ENCODE results near the gene B2M.

Gene B2M
- total RNA-seq: 3,209 to 6,630 (median 4,990) reads per million in 9 experiments

DNA sequence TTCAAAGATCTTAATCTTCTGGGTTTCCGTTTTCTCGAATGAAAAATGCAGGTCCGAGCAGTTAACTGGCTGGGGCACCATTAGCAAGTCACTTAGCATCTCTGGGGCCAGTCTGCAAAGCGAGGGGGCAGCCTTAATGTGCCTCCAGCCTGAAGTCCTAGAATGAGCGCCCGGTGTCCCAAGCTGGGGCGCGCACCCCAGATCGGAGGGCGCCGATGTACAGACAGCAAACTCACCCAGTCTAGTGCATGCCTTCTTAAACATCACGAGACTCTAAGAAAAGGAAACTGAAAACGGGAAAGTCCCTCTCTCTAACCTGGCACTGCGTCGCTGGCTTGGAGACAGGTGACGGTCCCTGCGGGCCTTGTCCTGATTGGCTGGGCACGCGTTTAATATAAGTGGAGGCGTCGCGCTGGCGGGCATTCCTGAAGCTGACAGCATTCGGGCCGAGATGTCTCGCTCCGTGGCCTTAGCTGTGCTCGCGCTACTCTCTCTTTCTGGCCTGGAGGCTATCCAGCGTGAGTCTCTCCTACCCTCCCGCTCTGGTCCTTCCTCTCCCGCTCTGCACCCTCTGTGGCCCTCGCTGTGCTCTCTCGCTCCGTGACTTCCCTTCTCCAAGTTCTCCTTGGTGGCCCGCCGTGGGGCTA lies at the start of gene B2M, which contains the start of gene PATL2:
Gene B2M (plus strand): TSS at position 422 of the 647 bp plus-strand sequence. CDS start 30 bp downstream, at position 452.
Gene PATL2 (minus strand): TSS at position 228 of the 647 bp plus-strand sequence. CDS start 34,833 bp downstream, outside the sequence.
- ATAC-seq (replicated peaks): peak; percentile 78
- Mint-ChIP-seq H3K27ac (peak within 1 kb of the TSS; percentile 100), H3K36me3 (ENCODE audit: insufficient read depth) (peaks cover 66% of the 10 kb centered on the region), H3K9me3 (no peaks in the 10 kb centered on the region), H3K4me3 (peak within 1 kb of the TSS; percentile 100), H3K4me1 (ENCODE audit: low read depth in 2 of 2) (peaks cover 40 to 58% of the 10 kb centered on the region in 2 donors), H3K27me3 (no peaks in the 10 kb centered on the region)
- DNase-seq: peak; percentile 95 to 99 (median 96)

DNA sequence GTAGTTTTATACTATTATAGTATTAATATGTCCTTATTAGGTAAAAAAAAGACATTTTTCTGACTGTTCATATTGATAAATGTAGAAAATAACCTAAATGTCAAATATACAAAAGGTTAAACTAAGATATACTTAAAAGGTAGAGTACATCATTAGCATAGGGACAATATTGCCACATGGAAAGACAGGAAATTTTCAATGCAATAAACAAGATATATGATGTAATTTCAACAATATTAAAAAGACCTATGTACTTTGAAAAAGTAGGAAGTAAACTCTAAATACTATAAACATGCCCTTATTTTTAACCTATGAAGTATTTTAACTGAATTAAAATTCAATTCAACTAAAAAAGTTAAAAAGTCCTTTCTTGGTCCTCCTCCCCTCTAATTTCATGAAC lies 49.7 kb upstream of the B2M start:
- DNase-seq (no peak), ATAC-seq (replicated peaks) (no peak)
- peak overlapping the region; percentile 93 to 98 for H3K27ac Mint-ChIP-seq
- H3K9me3 Mint-ChIP-seq: no peaks in the 10 kb centered on the region
- H3K4me1 Mint-ChIP-seq (ENCODE audit: low read depth in 2 of 2): peaks cover 29 to 45% of the 10 kb centered on the region in 2 donors
- no peaks in the 10 kb centered on the region for H3K27me3 Mint-ChIP-seq
- peaks cover 58% of the 10 kb centered on the region for H3K36me3 Mint-ChIP-seq (ENCODE audit: insufficient read depth)
- H3K4me3 Mint-ChIP-seq: peak overlapping the region; percentile 95 to 98

- no peaks in the 10 kb centered on the region for H3K27me3 Mint-ChIP-seq
- peak overlapping the region; percentile 93 to 98 for H3K27ac Mint-ChIP-seq
- H3K4me3 Mint-ChIP-seq: peak overlapping the region; percentile 95 to 98
- H3K36me3 Mint-ChIP-seq (ENCODE audit: insufficient read depth): peaks cover 53% of the 10 kb centered on the region
- DNase-seq (peak; percentile 83 to 85 (median 83)), ATAC-seq (replicated peaks) (peak; percentile 74)
- no peaks in the 10 kb centered on the region for H3K9me3 Mint-ChIP-seq
- peaks cover 38 to 56% of the 10 kb centered on the region in 2 donors for H3K4me1 Mint-ChIP-seq (ENCODE audit: low read depth in 2 of 2)
Observed at GRCh38 chr15:44662478-44663409, 48.6 kb upstream of the B2M start.

DNA sequence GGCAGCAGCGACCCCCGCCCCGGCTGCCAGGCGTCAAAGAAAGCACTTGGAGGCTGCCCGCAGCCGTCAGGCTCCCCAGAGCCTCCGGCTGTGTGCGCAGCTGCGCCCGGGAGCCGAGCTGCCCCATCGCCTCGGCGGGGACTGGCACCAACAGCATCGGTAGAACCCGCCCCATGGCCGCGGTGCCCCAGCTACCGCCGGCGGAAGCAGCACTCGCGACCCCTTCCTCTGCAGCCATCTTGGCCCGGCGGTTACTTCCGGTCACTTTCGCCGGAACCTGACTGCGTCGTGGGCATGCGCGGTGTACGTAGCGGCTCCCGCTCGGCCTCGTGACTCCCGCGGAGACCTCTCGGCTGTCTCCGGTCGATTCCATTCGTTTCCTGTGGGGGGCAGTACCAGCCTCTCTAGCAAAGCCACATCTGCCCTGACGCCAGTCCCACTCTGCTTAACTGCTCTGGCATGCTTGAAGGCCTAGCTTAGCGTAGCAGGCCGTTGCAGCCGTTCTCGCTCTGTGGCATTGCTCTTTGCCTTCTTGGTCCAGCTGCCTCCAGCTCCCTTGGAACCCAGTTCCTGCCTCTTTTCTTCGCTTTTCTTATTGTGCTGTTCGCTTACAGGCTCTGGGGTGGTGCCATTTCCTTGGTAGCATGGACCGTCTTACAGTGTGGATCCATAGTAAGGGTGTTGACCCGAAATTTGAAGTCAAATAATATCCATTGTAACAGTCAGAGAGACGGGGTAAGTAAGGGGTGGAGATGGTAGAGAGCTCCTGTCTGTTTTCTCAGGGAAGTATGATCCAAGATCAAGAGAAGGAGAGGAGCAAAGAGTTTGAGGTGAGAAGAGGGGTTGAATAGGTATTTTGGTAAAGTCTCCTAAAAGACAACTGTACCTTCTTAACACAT lies 47.7 kb upstream of the B2M start, which contains the start of gene SPG11:
Gene SPG11 (minus strand): TSS at position 253 of the 899 bp plus-strand sequence. CDS start 15 bp downstream, at position 238.
- DNase-seq (peak; percentile 94 to 95 (median 94)), ATAC-seq (replicated peaks) (peak; percentile 78)
- peaks cover 43 to 63% of the 10 kb centered on the region in 2 donors for H3K4me1 Mint-ChIP-seq (ENCODE audit: low read depth in 2 of 2)
- H3K27ac Mint-ChIP-seq: peak within 1 kb of the TSS; percentile 93 to 98
- peaks cover 51% of the 10 kb centered on the region for H3K36me3 Mint-ChIP-seq (ENCODE audit: insufficient read depth)
- peak within 1 kb of the TSS; percentile 95 to 98 for H3K4me3 Mint-ChIP-seq
- H3K27me3 Mint-ChIP-seq: no peaks in the 10 kb centered on the region
- H3K9me3 Mint-ChIP-seq: no peaks in the 10 kb centered on the region

DNA sequence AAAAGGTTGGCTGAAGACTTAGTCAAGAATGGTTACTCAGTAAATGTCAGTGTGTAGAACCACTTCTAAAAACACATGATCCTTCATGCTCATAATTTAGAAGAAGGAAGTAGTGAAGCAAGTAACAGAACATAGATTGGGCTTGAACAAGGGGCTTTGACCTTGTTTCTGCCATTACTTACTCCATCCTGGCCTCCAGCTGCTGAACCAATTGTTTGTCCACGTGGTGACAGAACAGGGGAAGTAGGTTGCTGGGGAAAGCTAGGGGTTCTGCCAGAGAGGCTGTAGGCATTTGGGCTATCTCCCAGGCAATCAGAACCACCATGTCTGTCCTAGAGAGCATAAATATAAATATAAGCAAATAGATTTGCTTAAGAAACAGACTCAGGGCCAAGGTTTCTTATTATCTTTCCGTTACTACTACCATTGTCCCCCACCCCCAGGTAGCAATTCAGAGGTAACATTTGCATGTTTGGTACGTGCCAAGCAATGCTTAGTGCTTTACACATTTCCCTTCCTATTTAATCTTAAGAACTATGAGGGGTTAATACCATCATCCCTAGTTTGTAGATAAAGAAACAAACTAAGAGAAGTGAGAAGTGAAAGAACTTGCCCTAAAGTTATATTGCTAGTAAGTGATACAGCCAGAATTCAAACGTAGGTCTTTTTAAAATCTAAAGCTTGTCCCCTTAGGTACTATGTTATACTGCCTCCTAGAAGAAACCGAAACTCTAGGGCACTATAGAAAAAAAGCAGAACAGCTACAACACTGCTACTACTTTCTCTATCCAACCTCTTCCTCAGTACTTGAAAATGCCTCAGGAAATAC lies 44.9 kb upstream of the B2M start:
- Mint-ChIP-seq H3K4me1 (ENCODE audit: low read depth in 2 of 2) (peaks cover 51 to 65% of the 10 kb centered on the region in 2 donors), H3K27me3 (no peaks in the 10 kb centered on the region), H3K27ac (peak overlapping the region; percentile 93 to 98)

GRCh38 chr15:44667039-44667360 lies 44.3 kb upstream of the B2M start:
- Mint-ChIP-seq H3K4me1 (ENCODE audit: low read depth in 2 of 2) (peaks cover 53 to 66% of the 10 kb centered on the region in 2 donors), H3K27ac (peak overlapping the region; percentile 93 to 98), H3K27me3 (no peaks in the 10 kb centered on the region), H3K36me3 (ENCODE audit: insufficient read depth) (peaks cover 51% of the 10 kb centered on the region), H3K9me3 (no peaks in the 10 kb centered on the region), H3K4me3 (peak overlapping the region; percentile 74 to 95)
- no peak for DNase-seq
- no peak for ATAC-seq (replicated peaks)

More for the DNA sequence above, 44.9 kb upstream of the B2M start:
- DNase-seq: no peak
- H3K4me3 Mint-ChIP-seq: peak overlapping the region; percentile 74 to 95
- peaks cover 51% of the 10 kb centered on the region for H3K36me3 Mint-ChIP-seq (ENCODE audit: insufficient read depth)
- ATAC-seq (replicated peaks): no peak
- H3K9me3 Mint-ChIP-seq: no peaks in the 10 kb centered on the region

DNA sequence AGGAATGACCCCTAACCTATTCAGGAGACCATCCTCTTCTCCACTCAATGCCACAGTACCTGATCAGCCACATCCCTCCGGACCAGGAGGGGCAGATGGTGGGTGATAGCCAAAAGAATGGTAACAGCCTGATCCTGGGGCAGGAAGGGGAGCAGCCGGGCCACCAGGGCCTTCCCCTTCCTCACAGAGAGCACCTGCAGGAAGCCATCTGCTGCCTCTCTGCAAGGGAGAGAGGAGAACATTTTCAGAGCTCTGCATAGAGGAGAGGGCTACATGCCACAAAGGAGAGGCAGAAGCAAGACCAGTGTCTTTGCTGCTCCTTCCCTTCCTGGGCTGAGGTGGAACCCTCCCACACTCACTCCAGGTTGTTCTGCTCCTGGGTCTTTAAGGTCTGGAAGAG lies 42.4 kb upstream of the B2M start:
- Mint-ChIP-seq H3K27me3 (no peaks in the 10 kb centered on the region), H3K9me3 (no peaks in the 10 kb centered on the region), H3K36me3 (ENCODE audit: insufficient read depth) (peaks cover 44% of the 10 kb centered on the region), H3K27ac (peak overlapping the region; percentile 87 to 98), H3K4me1 (ENCODE audit: low read depth in 2 of 2) (peaks cover 54 to 66% of the 10 kb centered on the region in 2 donors), H3K4me3 (no peak overlapping the region)
- ATAC-seq (replicated peaks) (no peak), DNase-seq (no peak)

- no peak for ATAC-seq (replicated peaks)
- Mint-ChIP-seq H3K36me3 (ENCODE audit: insufficient read depth) (peaks cover 37% of the 10 kb centered on the region), H3K4me3 (peak overlapping the region; percentile 12 to 53)
Observed at GRCh38 chr15:44670087-44670950, 41.0 kb upstream of the B2M start.

DNA sequence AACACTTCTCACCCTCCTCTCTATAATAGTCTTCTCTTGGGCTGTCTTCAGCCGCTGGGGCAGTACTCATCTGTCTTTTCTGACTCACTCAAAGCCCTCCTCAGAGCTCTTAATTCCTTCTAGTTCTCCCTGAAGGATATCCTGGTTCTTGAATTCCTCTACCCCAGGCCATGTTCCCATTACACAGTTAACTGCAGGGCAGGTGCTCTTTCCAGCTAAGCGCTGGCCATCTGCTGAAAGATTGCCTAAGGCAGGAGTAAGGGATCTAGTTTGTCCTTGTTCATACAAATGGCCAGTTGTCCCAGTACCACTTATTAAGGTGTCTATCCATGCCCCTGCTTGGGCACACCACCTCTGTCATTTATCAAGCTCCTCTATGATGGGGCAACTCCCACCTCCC lies 37.7 kb upstream of the B2M start:
- Mint-ChIP-seq H3K4me1 (ENCODE audit: low read depth in 2 of 2) (peaks cover 59 to 71% of the 10 kb centered on the region in 2 donors), H3K27me3 (no peaks in the 10 kb centered on the region), H3K4me3 (peak overlapping the region; percentile 29 to 42), H3K27ac (peak overlapping the region; percentile 88 to 98), H3K36me3 (ENCODE audit: insufficient read depth) (peaks cover 24% of the 10 kb centered on the region), H3K9me3 (no peaks in the 10 kb centered on the region)
- ATAC-seq (replicated peaks) (no peak), DNase-seq (no peak)

More at GRCh38 chr15:44670087-44670950, 41.0 kb upstream of the B2M start:
- Mint-ChIP-seq H3K4me1 (ENCODE audit: low read depth in 2 of 2) (peaks cover 52 to 69% of the 10 kb centered on the region in 2 donors), H3K9me3 (no peaks in the 10 kb centered on the region), H3K27me3 (no peaks in the 10 kb centered on the region), H3K27ac (peak overlapping the region; percentile 65 to 87)
- no peak for DNase-seq

GRCh38 chr15:44675911-44676310 lies 35.4 kb upstream of the B2M start:
- peaks cover 64 to 77% of the 10 kb centered on the region in 2 donors for H3K4me1 Mint-ChIP-seq (ENCODE audit: low read depth in 2 of 2)
- no peak for ATAC-seq (replicated peaks)
- H3K4me3 Mint-ChIP-seq: peak overlapping the region; percentile 73 to 84

DNA sequence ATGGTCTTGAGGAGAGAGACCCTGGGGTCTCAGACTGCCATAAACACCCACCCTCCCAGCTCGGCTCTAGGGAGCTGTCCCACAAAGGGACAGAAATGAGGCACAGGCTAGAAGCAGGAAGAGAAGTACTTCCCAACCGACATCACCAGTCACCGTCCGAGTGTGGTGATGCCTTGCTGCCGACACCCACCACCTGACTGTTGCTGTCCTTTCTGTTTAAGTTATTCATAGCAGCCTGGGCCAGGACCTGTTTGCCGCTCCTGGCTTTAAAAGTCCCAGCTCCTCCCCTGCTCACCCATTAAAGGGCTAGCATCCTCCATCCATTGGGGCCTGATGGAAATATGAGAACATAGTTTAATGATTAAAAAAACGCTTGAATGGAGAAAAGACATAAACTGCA lies 34.6 kb upstream of the B2M start:
- Mint-ChIP-seq H3K4me3 (peak overlapping the region; percentile 73 to 84), H3K27ac (peak overlapping the region; percentile 93 to 98), H3K36me3 (ENCODE audit: insufficient read depth) (peaks cover 14% of the 10 kb centered on the region), H3K9me3 (peaks cover 2 to 19% of the 10 kb centered on the region in 2 donors), H3K27me3 (no peaks in the 10 kb centered on the region), H3K4me1 (ENCODE audit: low read depth in 2 of 2) (peaks cover 66 to 78% of the 10 kb centered on the region in 2 donors)
- peak in 1 of 3 experiments; percentile 11 for DNase-seq
- ATAC-seq (replicated peaks): peak; percentile 61

More at GRCh38 chr15:44675911-44676310, 35.4 kb upstream of the B2M start:
- DNase-seq: no peak
- Mint-ChIP-seq H3K27me3 (no peaks in the 10 kb centered on the region), H3K9me3 (peaks cover 2 to 11% of the 10 kb centered on the region in 2 donors), H3K36me3 (ENCODE audit: insufficient read depth) (peaks cover 15% of the 10 kb centered on the region), H3K27ac (peak overlapping the region; percentile 93 to 98)
